Suprapubic skin (tissue), 4 donors: ENCODE results near the gene ZC3HAV1L. TPM values are rescaled to one million over a fixed set of nuclear protein-coding genes. Genes with fewer than 3 reads are reported as not detected.

Experiments used
- DNase-seq, 2 donors: peaks; one replicate each; pipeline ENCODE4 v3.0.0-alpha.2; 2019; ENCODE audit warnings: low spot score in 2 of 2
- H3K27ac ChIP-seq: fragments of 200-600 bp; sonication (generic); one replicate; pipeline ENCODE4 v1.5.1; 2019
- H3K27me3 ChIP-seq: fragments of 200-600 bp; sonication (generic); one replicate; pipeline ENCODE4 v1.5.1; 2019
- H3K36me3 ChIP-seq: fragments of 200-600 bp; sonication (generic); one replicate; pipeline ENCODE4 v1.5.1; 2019
- H3K4me1 ChIP-seq: fragments of 200-600 bp; sonication (generic); one replicate; pipeline ENCODE4 v1.5.1; 2019
- H3K4me3 ChIP-seq: fragments of 200-600 bp; sonication (generic); one replicate; pipeline ENCODE4 v1.5.1; 2019; ENCODE audit warnings: mild to moderate bottlenecking
- H3K9me3 ChIP-seq: fragments of 200-600 bp; sonication (generic); one replicate; pipeline ENCODE4 v1.5.1; 2019
- EP300 ChIP-seq: sonication (generic); formaldehyde crosslinking; IDR thresholded peaks from one replicate; pipeline ENCODE4 v1.6.1; 2017; ENCODE audit warnings: antibody characterized with exemption
- POLR2A ChIP-seq, 2 donors: fragments of 450-650 bp; IDR thresholded peaks; one replicate each; pipeline ENCODE4 v1.6.1; 2017; ENCODE audit warnings: antibody characterized with exemption in 2 of 2, mild to moderate bottlenecking in 2 of 2, moderate library complexity in 2 of 2
- POLR2AphosphoS5 ChIP-seq, 3 donors: sonication (generic); formaldehyde crosslinking; IDR thresholded peaks; one replicate each; pipeline ENCODE4 v1.6.1; 2017; ENCODE audit warnings: antibody characterized with exemption in 3 of 3
- WGBS: methylation state at CpG from one replicate; pipeline ENCODE4 v1.1.5; 2018; 5-methylcytosine and 5-hydroxymethylcytosine counted together
- total RNA-seq, 4 donors: library from RNA; depleted of rRNA; stranded (reverse); fragments of >200 nt; gene quantifications; one replicate each; pipeline ENCODE4 v1.1.0, GENCODE V29; 2016
- TF ChIP-seq, protein P1 (sequence below), 2 donors: fragments of 200-600 bp in 1 of 2; fragments of 450-650 bp in 1 of 2; sonication (generic) in 1 of 2; IDR thresholded peaks; one replicate each; pipeline ENCODE4 v1.5.1; 2016 to 2019; ENCODE audit warnings: antibody characterized with exemption in 2 of 2, mild to moderate bottlenecking in 1 of 2, moderate library complexity in 1 of 2

The ZC3HAV1L gene
- total RNA-seq, 4 donors from 2014 or later, result 22.1 to 44.6 (median 22.5) TPM

DNA sequence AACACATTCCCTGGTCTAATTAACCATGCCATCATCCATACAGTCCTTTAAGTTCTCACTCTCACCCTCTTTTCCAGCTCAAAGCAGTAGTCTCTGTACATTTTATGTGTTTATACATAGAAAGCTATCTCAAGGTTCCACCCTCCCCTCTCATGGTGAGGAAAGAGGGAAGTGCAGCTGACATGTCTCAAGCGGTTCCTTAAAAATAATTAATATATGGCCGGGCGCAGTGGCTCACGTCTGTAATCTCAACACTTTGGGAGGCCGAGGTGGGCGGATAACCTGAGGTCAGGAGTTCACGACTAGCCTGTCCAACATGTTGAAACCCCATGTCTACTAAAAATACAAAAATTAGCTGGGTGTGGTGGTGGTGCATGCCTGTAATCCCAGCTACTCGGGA lies 37.0 kb upstream of the ZC3HAV1L start:
- H3K27me3 ChIP-seq, result no peaks in the 10 kb centered on the region
- no peaks in the 10 kb centered on the region for H3K9me3 ChIP-seq
- H3K27ac ChIP-seq, result no peak overlapping the region
- 90% methylated on average over 8 of the region's 8 CpGs for WGBS
- H3K4me3 ChIP-seq, result no peak overlapping the region
- no peak for TF ChIP-seq POLR2AphosphoS5 (IDR thresholded peaks at IDR 0.05)
- TF ChIP-seq EP300, result no peak
- TF ChIP-seq, protein P1, sequence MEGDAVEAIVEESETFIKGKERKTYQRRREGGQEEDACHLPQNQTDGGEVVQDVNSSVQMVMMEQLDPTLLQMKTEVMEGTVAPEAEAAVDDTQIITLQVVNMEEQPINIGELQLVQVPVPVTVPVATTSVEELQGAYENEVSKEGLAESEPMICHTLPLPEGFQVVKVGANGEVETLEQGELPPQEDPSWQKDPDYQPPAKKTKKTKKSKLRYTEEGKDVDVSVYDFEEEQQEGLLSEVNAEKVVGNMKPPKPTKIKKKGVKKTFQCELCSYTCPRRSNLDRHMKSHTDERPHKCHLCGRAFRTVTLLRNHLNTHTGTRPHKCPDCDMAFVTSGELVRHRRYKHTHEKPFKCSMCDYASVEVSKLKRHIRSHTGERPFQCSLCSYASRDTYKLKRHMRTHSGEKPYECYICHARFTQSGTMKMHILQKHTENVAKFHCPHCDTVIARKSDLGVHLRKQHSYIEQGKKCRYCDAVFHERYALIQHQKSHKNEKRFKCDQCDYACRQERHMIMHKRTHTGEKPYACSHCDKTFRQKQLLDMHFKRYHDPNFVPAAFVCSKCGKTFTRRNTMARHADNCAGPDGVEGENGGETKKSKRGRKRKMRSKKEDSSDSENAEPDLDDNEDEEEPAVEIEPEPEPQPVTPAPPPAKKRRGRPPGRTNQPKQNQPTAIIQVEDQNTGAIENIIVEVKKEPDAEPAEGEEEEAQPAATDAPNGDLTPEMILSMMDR (IDR thresholded peaks at IDR 0.05), result no peak
- no peak for TF ChIP-seq POLR2A (IDR thresholded peaks at IDR 0.05)
- no peak for DNase-seq
- H3K4me1 ChIP-seq, result peaks cover 5% of the 10 kb centered on the region
- H3K36me3 ChIP-seq, result peaks cover 82% of the 10 kb centered on the region

DNA sequence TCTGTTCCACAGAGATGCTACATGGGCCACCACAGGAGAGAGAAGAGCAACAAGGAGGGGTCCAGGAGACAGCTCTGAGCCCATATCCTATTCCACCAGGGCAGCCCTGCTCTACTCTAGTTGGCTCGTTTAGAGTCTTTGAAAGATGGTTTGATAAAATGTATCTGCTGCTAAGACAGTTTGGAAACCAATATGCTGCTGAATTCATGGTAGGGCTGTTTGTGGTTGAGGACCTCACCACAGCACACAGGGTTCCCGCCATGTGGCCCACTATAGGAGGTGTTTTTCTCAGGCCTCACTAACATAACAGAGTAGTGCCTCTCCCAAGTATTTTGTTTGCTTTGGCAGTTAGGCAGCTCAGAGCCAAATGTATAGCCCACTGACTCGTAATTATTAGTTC lies 35.8 kb upstream of the ZC3HAV1L start:
- H3K4me3 ChIP-seq, result no peak overlapping the region
- TF ChIP-seq, protein P1 (IDR thresholded peaks at IDR 0.05), result no peak
- TF ChIP-seq EP300 (no peak), POLR2AphosphoS5 (IDR thresholded peaks at IDR 0.05) (no peak), POLR2A (IDR thresholded peaks at IDR 0.05) (no peak)
- peaks cover 78% of the 10 kb centered on the region for H3K36me3 ChIP-seq
- 79% methylated on average over 3 of the region's 3 CpGs for WGBS
- no peak for DNase-seq
- H3K4me1 ChIP-seq, result peaks cover 5% of the 10 kb centered on the region
- no peaks in the 10 kb centered on the region for H3K9me3 ChIP-seq
- no peak overlapping the region for H3K27ac ChIP-seq
- H3K27me3 ChIP-seq, result no peaks in the 10 kb centered on the region

DNA sequence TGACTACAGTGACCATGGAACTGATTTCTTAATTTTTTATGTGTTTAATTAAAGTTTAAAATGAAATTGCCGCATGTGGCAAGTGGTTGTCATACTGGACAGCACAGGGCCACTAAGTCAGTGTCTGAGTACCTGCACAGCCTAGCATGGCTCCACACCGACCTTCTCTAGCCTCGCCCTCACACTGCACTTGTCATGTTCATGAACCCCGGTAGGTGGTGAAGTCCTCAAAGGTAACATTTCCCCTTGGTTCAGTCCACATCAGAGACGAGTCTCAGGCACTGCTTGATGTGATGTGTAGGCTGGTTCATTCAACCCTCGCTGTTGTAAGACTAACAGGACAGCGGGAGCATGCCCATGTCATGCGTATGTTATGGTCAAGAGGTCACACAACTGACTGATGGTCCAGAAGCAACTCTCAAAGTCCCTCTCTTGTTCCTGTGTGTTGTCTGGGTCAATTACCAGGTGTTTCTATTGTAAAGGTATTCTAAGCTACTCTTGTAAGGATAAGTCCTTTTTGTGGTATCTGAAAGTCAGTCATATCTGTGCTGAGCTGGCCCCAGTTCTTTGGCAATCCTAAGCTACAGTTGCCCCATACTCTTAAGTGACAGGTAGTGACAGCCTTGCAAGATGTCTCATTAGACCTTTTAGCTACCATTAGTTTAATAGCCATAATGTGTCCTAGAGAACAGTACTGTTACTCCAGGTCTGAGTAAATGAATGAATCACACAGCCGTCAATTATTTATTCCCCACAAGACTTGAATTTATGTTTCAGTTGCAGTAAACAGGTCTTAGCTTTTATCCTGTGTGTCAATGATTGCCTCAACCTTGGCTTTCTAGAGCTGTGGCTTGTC lies 32.9 kb upstream of the ZC3HAV1L start:
- no peaks in the 10 kb centered on the region for H3K9me3 ChIP-seq
- 95% methylated on average over 9 of the region's 9 CpGs for WGBS
- H3K27me3 ChIP-seq, result no peaks in the 10 kb centered on the region
- H3K27ac ChIP-seq, result no peak overlapping the region
- H3K4me3 ChIP-seq, result no peak overlapping the region
- DNase-seq, result no peak
- no peaks in the 10 kb centered on the region for H3K4me1 ChIP-seq
- TF ChIP-seq POLR2A (IDR thresholded peaks at IDR 0.05) (no peak), POLR2AphosphoS5 (IDR thresholded peaks at IDR 0.05) (no peak), EP300 (no peak)
- TF ChIP-seq, protein P1 (IDR thresholded peaks at IDR 0.05), result no peak
- H3K36me3 ChIP-seq, result peaks cover 93% of the 10 kb centered on the region

DNA sequence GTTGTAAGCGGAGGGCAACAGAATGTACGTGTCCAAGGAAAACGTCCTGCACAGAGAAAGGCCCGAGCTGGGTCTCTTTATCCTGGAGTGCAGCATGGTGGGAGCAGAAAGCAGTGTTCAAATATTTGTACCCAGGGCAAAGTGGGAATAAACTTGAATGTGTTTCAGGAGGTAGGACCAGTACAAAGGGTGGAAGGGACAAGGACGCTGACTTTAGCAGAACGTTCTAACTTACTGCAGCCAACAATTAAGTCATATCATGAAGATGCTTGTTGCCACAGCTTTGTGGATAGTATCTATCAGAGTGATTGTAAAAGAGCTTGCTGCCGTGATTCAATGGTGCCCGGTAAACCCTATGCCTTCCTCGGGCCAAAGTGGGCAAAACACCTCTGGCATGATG lies 30.5 kb upstream of the ZC3HAV1L start:
- Histone ChIP-seq H3K36me3 (peaks cover 89% of the 10 kb centered on the region), H3K4me1 (no peaks in the 10 kb centered on the region), H3K9me3 (no peaks in the 10 kb centered on the region), H3K27me3 (no peaks in the 10 kb centered on the region), H3K27ac (no peak overlapping the region), H3K4me3 (no peak overlapping the region)
- 87% methylated on average over 9 of the region's 9 CpGs for WGBS
- no peak for DNase-seq
- TF ChIP-seq, protein P1 (IDR thresholded peaks at IDR 0.05), result no peak
- no peak for TF ChIP-seq POLR2A (IDR thresholded peaks at IDR 0.05)
- TF ChIP-seq EP300, result no peak
- no peak for TF ChIP-seq POLR2AphosphoS5 (IDR thresholded peaks at IDR 0.05)

DNA sequence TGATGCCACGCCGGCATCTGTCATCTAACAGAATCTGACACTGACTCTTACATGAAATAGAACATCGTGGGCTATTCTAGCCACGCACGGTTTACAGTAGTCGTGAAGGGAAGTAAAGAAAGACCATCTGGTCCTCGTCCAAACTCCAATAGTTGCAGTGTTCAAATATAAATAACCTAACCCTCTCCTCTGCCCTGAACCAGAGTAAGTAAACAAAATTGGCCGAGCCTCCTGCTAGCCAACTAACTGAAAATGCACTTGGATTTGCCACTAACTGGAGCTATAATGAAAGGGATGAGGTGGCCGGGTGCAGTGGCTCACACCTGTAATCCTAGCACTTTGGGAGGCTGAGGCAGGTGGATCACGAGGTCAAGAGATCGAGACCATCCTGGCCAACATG lies 29.5 kb upstream of the ZC3HAV1L start:
- no peak overlapping the region for H3K27ac ChIP-seq
- H3K27me3 ChIP-seq, result no peaks in the 10 kb centered on the region
- peaks cover 88% of the 10 kb centered on the region for H3K36me3 ChIP-seq
- H3K9me3 ChIP-seq, result no peaks in the 10 kb centered on the region
- H3K4me3 ChIP-seq, result no peak overlapping the region
- TF ChIP-seq, protein P1 (IDR thresholded peaks at IDR 0.05), result no peak
- no peak for TF ChIP-seq POLR2A (IDR thresholded peaks at IDR 0.05)
- no peak for DNase-seq
- 93% methylated on average over 11 of the region's 11 CpGs for WGBS
- H3K4me1 ChIP-seq, result no peaks in the 10 kb centered on the region
